NCI-H2081 treated with DMSO at 0.1 percent for 48 hours (cell line): ENCODE results near the gene DCTPP1.
"Not testable (repeated sequence)": the region's sequence is repeated elsewhere in the genome, so short reads cannot be mapped to it uniquely, and the experiment has no call there.

Source experiments
- DNase-seq: peaks from one replicate; lab custom pipeline; 2025; lab: John Stamatoyannopoulos, UW

DCTPP1 gene

GRCh38 chr16:30429678-30430427 is at the start of gene DCTPP1:
Gene DCTPP1 (minus strand): TSS chr16:30430030. CDS start chr16:30429980, 50 bp downstream.
- DNase-seq = peak; percentile 95

GRCh38 chr16:30478766-30479478 is 49.1 kb upstream of the DCTPP1 start:
- no peak for DNase-seq

DNA sequence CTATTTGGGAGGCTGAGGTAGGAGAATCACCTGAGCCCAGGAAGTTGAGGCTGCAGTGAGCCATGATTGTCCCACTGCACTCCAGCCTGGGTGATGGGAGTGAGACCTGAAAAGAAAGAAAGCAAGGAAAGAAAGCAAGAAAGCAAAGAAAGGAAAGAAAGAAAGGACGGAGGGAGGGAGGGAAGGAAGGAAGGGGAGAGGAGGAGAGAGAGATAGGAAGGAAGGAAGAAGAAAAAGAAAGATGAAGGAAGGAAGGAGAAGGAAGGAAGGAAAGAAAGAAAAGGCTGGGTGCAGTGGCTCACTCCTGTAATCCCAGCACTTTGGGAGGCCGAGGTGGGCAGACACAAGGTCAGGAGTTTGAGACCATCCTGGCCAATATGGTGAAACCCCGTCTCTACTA is 47.9 kb upstream of the DCTPP1 start:
- not testable (repeated sequence) for DNase-seq

DNA sequence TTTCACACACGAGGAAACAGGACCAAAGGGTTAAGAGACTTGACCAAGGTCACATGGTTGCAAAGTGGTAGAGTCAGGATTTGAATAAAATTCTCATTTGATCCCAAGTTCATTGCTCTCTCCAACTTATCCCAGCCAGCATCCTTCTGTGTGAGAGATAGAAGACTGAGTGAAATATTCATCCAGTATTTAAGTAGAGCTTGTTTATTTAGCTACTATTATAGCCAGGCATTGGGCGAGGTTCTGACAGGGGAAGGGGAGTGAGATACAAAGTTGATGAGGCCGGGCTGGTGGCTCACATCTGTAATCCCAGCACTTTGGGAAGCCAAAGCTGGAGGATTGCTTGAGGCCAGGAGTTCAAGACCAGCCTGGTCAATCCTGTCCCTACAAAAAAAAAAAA is 47.2 kb upstream of the DCTPP1 start:
- no peak for DNase-seq

DNA sequence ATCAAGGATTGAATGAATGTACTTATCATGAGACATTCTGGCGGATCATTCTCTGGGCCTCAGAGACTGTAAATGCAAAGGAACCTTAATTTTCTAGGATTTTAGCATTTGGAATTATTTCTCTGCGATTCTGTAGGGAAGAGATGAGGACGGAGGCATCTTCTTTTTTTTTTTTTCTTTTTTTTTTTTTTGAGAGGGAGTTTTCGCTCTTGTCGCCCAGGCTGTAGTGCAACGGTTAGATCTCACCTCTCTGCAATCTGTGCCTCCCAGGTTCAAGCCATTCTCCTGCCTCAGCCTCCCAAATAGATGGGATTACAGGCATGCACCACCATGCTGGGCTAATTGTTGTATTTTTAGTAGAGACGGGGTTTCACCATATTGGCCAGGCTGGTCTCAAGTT is 44.9 kb upstream of the DCTPP1 start:
- no peak for DNase-seq

GRCh38 chr16:30474074-30474452 is 44.2 kb upstream of the DCTPP1 start:
- DNase-seq = no peak

DNA sequence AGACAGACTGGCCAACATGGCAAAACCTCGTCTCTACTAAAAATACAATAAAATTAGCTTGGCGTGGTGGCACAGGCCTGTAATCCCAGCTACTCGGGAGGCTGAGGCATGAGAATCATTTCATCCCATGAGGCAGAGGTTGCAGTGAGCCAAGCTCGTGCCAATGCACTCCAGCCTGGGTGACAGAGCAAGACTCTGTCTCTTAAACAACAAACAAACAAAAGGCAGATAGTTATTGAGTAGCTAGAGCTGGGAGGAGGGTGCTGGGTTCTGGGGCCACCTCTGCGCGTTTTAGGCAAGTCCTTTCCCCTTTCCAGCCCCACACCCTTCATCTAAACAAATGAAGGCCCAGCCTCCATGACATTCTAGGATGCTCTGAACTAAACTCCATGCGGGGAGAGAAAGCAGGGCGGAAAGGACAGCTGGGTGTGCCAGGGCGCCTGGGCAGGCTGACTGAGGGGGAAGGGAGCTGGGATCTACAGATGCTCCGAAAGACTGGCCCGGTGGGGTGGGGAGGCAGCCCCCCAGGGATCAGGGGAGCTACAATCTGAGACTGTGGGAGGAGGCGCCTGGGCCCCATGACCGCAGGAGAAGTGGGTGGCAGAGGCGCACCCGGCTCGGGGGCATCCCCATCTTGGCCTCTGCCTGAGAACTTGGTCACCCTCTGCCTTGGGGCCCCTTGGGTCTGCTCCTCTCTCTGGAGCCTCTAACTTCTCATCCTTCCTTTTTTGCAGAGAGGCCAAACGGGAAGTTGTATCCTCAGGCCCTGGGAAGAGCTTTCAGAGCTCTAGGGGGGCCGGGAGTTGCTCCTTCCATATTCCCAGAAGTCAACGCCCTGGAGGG is 43.6 kb upstream of the DCTPP1 start:
- no peak for DNase-seq

GRCh38 chr16:30472328-30472942 is 42.6 kb upstream of the DCTPP1 start, which contains the start of gene ITGAL:
Gene ITGAL (plus strand): TSS chr16:30472742. CDS start chr16:30472838, 96 bp downstream.
- DNase-seq = no peak

DNA sequence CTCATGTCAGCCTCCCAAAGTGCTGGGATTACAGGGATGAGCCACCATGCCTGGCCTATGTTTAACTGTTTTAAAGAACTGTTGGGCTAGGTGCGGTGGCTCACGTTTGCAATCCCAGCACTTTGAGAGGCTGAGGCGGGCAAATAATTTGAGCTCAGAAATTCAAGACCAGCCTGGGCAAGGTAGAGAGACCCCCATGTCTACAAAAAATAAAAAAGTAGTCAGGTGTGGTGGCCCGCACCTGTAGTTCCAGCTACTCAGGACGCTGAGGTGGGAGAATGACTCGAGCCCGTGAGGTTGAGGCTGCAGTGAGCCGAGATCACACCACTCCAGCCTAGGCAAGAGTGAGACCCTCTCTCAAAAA is 40.8 kb upstream of the DCTPP1 start:
- no peak for DNase-seq

- no peak for DNase-seq
These were observed 40.3 kb upstream of the DCTPP1 start for GRCh38 chr16:30470170-30470512.

DNA sequence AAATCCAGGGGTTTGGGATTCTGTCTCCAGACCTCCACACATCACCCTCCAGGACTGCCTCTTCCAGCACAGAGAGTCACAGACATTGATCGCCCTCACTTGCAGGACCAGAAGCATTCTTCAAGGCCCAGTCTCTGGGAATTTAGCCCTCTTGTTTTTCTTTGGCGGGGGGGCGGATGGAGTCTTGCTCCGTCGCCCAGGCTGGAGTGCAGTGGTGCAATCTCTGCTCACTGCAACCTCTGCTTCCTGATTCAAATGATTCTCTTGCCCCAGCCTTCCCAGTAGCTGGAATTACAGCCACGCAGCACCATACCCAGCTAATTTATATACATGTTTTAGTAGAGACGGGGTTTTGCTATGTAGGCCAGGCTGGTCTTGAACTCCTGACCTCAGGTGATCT is 34.2 kb upstream of the DCTPP1 start:
- DNase-seq = no peak

- DNase-seq = not testable (repeated sequence)
These were observed 31.6 kb upstream of the DCTPP1 start for GRCh38 chr16:30461426-30461825.

- DNase-seq = no peak
These were observed 29.6 kb upstream of the DCTPP1 start for GRCh38 chr16:30459456-30459855.

- DNase-seq = no peak
These were observed 28.9 kb upstream of the DCTPP1 start for GRCh38 chr16:30458561-30459394.

- no peak for DNase-seq
These were observed 28.1 kb upstream of the DCTPP1 start for GRCh38 chr16:30457743-30458560.

- DNase-seq = no peak
These were observed 27.4 kb upstream of the DCTPP1 start for GRCh38 chr16:30457256-30457655.

- no peak for DNase-seq
These were observed 26.5 kb upstream of the DCTPP1 start for GRCh38 chr16:30456302-30456701.

DNA sequence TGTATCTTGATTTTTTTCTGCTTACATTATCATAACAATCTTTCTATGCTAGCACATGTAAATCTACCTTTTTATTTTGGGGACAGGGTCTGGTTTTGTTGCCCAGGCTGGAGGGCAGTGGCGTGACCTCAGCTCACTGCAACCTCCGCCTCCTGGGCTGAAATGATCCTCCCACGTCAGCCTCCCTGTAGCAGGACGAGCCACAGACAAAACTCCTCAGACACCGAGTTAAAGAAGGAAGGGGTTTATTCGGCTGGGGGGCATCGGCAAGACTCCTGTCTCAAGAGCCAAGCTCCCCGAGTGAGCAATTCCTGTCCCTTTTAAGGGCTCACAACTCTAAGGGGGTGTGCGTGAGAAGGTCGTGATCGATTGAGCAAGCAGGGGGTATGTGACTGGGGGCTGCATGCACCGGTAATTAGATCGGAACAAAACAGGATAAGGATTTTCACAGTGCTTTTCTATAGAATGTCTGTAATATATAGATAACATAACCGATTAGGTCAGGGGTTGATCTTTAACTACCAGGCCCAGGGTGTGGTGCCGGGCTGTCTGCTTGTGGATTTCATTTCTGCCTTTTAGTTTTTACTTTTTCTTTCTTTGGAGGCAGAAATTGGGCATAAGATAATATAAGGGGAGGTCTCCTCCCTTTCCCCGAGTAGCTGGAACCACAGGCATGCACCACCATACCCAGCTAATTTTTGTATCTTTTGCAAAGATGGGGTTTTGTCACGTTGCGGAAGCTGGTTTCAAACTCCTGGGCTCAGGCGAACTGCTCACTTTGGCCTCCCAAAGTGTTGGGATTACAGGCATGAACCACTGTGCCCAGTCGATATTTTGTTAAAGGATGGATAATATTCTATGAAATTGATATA is 23.1 kb upstream of the DCTPP1 start:
- DNase-seq = not testable (repeated sequence)

DNA sequence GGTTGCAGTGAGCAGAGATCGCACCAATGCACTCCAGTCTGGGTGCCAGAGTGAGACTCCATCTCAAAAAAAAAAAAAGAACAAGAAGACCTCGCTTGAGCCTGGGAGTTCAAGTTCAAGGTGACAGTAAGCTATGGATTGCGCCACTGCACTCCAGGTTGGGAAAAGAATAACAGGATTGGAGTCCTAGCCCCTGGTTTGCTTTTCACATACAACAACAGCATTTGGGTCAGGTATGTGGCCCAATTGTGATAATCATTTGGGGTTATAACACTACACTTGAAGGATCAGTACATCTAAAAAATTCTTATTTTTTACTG is 19.2 kb upstream of the DCTPP1 start:
- DNase-seq = no peak
